ENCODE data around the gene BAHCC1. TPM values are rescaled to one million over a fixed set of nuclear protein-coding genes. Genes with fewer than 3 reads are reported as not detected.

The BAHCC1 gene
- total and polyA plus RNA-seq, 9 of the 15 experiments (the other 6 are each of a cell fraction or from before 2014, with no cell fraction given): 0.14 to 26.9 (median 5.0) TPM

DNA sequence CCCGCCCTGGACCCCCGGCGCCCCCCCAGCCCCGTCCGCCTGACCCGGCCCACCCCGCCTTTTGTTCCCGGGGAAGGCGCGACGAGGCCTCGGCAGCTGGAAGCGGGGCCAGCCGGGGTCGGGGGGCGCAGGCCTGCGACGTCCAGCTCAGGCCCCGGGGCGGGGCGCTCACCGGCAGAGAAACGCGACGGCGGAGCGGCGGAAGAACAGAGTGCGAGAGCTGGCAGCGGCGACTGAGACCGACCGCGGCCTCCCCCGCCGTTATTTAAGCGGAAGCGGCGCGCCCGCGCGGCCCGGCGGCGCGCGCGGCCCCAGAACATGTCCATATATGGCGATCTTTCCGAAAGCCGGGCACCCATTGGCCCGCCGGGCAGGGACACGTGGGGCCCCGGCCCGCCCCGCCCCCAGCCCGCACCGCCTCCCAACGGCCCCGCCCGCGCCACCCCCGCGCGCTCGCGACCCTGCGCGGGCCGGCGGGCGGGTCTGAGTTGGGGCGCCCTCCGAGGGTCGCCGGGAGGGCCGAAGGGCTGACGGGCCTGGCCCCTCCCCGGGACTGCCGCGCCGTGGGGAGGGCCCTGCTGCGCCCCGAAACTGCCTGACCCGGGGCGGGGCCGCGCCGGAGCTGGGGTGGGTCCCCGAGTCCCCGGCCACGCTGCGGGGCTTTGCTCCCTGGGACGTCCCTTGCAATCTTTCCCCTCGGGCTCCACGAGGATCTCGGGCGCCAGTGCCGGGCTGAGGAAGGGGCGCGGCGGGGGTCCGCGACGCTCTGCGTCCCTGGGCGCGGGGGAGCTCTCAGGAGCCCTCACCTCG, 117.5 kb downstream of the BAHCC1 start, which contains the start of gene ACTG1 (continued):
- TF ChIP-seq, protein P1, sequence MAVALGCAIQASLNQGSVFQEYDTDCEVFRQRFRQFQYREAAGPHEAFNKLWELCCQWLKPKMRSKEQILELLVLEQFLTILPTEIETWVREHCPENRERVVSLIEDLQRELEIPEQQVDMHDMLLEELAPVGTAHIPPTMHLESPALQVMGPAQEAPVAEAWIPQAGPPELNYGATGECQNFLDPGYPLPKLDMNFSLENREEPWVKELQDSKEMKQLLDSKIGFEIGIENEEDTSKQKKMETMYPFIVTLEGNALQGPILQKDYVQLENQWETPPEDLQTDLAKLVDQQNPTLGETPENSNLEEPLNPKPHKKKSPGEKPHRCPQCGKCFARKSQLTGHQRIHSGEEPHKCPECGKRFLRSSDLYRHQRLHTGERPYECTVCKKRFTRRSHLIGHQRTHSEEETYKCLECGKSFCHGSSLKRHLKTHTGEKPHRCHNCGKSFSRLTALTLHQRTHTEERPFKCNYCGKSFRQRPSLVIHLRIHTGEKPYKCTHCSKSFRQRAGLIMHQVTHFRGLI (CRISPR knock-in tag; IDR thresholded peaks at IDR 0.05): no peak
- TF ChIP-seq L3MBTL2 (IDR thresholded peaks at IDR 0.05) (no peak), ZEB2 (IDR thresholded peaks at IDR 0.05) (no peak), E2F3 (CRISPR knock-in tag; IDR thresholded peaks at IDR 0.05) (0 out of 2 replicates have a peak, but pooled peaks have one; percentile 60), PTBP1 (IDR thresholded peaks at IDR 0.05; ENCODE audit: low read depth, low read length) (no peak), GTF2E2 (tag; IDR thresholded peaks at IDR 0.05) (peak; percentile 96), MAFG (tag; conservative IDR thresholded peaks at IDR 0.05) (no peak), ZNF274 (IDR thresholded peaks at IDR 0.05; ENCODE audit: borderline replicate concordance, low read depth, low read length) (no peak), ZFP1 (CRISPR knock-in tag; IDR thresholded peaks at IDR 0.05) (no peak), ZNF644 (tag; IDR thresholded peaks at IDR 0.05; ENCODE audit: low read depth) (peak; percentile 97), SRSF7 (optimal IDR thresholded peaks at IDR 0.05; ENCODE audit: low read depth, low read length) (peak; percentile 90), NONO (IDR thresholded peaks at IDR 0.05; ENCODE audit: low read depth in 2 of 2, low read length in 1 of 2) (peak; percentile 61 to 99), MAFK (IDR thresholded peaks at IDR 0.05; ENCODE audit: low read length) (peak; percentile 44; the same call in 1 of the 2 replicates), ZNF140 (CRISPR knock-in tag; IDR thresholded peaks at IDR 0.05) (no peak)
- TF ChIP-seq, protein P2, sequence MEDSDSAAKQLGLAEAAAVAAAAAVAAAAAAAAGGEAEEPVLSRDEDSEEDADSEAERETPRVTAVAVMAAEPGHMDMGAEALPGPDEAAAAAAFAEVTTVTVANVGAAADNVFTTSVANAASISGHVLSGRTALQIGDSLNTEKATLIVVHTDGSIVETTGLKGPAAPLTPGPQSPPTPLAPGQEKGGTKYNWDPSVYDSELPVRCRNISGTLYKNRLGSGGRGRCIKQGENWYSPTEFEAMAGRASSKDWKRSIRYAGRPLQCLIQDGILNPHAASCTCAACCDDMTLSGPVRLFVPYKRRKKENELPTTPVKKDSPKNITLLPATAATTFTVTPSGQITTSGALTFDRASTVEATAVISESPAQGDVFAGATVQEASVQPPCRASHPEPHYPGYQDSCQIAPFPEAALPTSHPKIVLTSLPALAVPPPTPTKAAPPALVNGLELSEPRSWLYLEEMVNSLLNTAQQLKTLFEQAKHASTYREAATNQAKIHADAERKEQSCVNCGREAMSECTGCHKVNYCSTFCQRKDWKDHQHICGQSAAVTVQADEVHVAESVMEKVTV (CRISPR knock-in tag; IDR thresholded peaks at IDR 0.05): no peak
- TF ChIP-seq, protein P3, sequence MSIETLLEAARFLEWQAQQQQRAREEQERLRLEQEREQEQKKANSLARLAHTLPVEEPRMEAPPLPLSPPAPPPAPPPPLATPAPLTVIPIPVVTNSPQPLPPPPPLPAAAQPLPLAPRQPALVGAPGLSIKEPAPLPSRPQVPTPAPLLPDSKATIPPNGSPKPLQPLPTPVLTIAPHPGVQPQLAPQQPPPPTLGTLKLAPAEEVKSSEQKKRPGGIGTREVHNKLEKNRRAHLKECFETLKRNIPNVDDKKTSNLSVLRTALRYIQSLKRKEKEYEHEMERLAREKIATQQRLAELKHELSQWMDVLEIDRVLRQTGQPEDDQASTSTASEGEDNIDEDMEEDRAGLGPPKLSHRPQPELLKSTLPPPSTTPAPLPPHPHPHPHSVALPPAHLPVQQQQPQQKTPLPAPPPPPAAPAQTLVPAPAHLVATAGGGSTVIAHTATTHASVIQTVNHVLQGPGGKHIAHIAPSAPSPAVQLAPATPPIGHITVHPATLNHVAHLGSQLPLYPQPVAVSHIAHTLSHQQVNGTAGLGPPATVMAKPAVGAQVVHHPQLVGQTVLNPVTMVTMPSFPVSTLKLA (conservative IDR thresholded peaks at IDR 0.05): peak in 1 of 2 experiments; percentile 63; a peak in 2 of 4 replicates
- TF ChIP-seq, protein P4, sequence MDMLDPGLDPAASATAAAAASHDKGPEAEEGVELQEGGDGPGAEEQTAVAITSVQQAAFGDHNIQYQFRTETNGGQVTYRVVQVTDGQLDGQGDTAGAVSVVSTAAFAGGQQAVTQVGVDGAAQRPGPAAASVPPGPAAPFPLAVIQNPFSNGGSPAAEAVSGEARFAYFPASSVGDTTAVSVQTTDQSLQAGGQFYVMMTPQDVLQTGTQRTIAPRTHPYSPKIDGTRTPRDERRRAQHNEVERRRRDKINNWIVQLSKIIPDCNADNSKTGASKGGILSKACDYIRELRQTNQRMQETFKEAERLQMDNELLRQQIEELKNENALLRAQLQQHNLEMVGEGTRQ (CRISPR knock-in tag; IDR thresholded peaks at IDR 0.05): peak; percentile 83
